Neural progenitor cell (in vitro differentiated cells): ENCODE data around the gene NCKAP5.

Source experiments
- CTCF ChIP-seq: fragments of 200-600 bp; sonication (generic); IDR thresholded peaks from 2 replicates; pipeline ENCODE4 v1.5.1; 2017; ENCODE audit warnings: antibody characterized with exemption, mild to moderate bottlenecking
- EZH2 ChIP-seq: fragments of 200-600 bp; sonication (generic); IDR thresholded peaks from 2 replicates; pipeline ENCODE4 v1.6.1; 2017; ENCODE audit warnings: antibody characterized with exemption, mild to moderate bottlenecking, moderate library complexity

GRCh38 chr2:133562558-133562957 lies 5.7 kb downstream of the NCKAP5 start:
- TF ChIP-seq EZH2 (no peak), CTCF (no peak)
